ENCODE measurements around the gene ZNF644. TPM values are rescaled to one million over a fixed set of nuclear protein-coding genes. Genes with fewer than 3 reads are reported as not detected.

Gene ZNF644
- total and polyA plus RNA-seq, 3 experiments from 2014 or later: 49.4 to 50.7 (median 49.7) TPM

DNA sequence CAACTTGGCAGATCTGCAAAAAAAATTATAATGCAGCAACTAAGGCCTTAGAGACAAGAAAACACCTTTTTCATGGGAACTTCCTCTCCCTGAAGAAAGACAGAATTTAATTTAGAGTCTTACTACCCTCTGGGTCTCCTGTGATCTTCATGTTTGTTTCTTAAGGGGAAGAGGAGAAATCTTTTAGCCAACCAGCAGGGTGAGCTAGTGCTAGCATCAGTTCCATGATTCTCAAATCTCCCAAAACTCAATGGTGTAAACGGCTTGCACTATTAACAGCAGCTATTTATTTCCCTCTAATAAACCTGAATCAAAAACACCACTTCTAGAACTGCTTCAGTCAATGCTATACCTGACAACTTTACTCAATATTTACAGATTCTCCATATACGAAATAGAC lies 3.8 kb downstream of the ZNF644 start:
- no peaks in the 10 kb centered on the region for H3K9me3 Mint-ChIP-seq
- peaks cover 0 to 39% (median 2%) of the 10 kb centered on the region in 3 donors for H3K36me3 Mint-ChIP-seq
- Histone ChIP-seq H3K9me3 (ENCODE audit: low read length) (no peaks in the 10 kb centered on the region), H3K27ac (ENCODE audit: low read depth, low read length) (no peak overlapping the region), H3K27me3 (ENCODE audit: insufficient read depth, low read length, poor library complexity, severe bottlenecking) (no peaks in the 10 kb centered on the region), H3K4me1 (ENCODE audit: insufficient read depth, low read length) (peaks cover 68% of the 10 kb centered on the region), H3K36me3 (ENCODE audit: insufficient read depth, low read length) (no peaks in the 10 kb centered on the region), H3K4me3 (ENCODE audit: low read length) (no peak overlapping the region)
- ChIA-PET POLR2A (interaction anchor here (0.7 kb wide), 1 partner anchor 28 kb away, joined by 3 read pairs; no protein-coding TSS in a partner anchor), CTCF (interaction anchor here (1.0 to 1.4 kb wide), 4 partner anchors 11 to 149 kb away, joined by 3 to 4 read pairs (median 3); no protein-coding TSS in a partner anchor)
- peak overlapping the region in 7 of 8 donors; percentile 16 to 82 (median 44) for H3K27ac Mint-ChIP-seq
- peak overlapping the region; percentile 32 to 60 (median 42) for H3K4me3 Mint-ChIP-seq
- H3K27me3 Mint-ChIP-seq: no peaks in the 10 kb centered on the region
- peaks cover 73 to 88% (median 87%) of the 10 kb centered on the region in 3 donors for H3K4me1 Mint-ChIP-seq
- DNase-seq: no peak

GRCh38 chr1:91015794-91016550 lies 5.9 kb downstream of the ZNF644 start:
- H3K27ac ChIP-seq (ENCODE audit: low read depth, low read length): no peak overlapping the region
- no peaks in the 10 kb centered on the region for H3K36me3 ChIP-seq (ENCODE audit: insufficient read depth, low read length)
- DNase-seq: no peak
- Mint-ChIP-seq H3K36me3 (peaks cover 0 to 31% (median 2%) of the 10 kb centered on the region in 3 donors), H3K9me3 (no peaks in the 10 kb centered on the region), H3K27me3 (no peaks in the 10 kb centered on the region), H3K4me3 (peak overlapping the region in 3 of 7 donors; percentile 46 to 54 (median 49)), H3K27ac (peak overlapping the region in 2 of 8 donors; percentile 1 to 26), H3K4me1 (peaks cover 79 to 94% (median 94%) of the 10 kb centered on the region in 3 donors)
- H3K4me3 ChIP-seq (ENCODE audit: low read length): no peak overlapping the region
- no peaks in the 10 kb centered on the region for H3K27me3 ChIP-seq (ENCODE audit: insufficient read depth, low read length, poor library complexity, severe bottlenecking)
- peaks cover 72% of the 10 kb centered on the region for H3K4me1 ChIP-seq (ENCODE audit: insufficient read depth, low read length)
- H3K9me3 ChIP-seq (ENCODE audit: low read length): no peaks in the 10 kb centered on the region
- CTCF ChIA-PET: no interaction called here
- POLR2A ChIA-PET: no interaction called here

- Histone ChIP-seq H3K27me3 (ENCODE audit: insufficient read depth, low read length, poor library complexity, severe bottlenecking) (no peaks in the 10 kb centered on the region), H3K4me3 (ENCODE audit: low read length) (no peak overlapping the region), H3K36me3 (ENCODE audit: insufficient read depth, low read length) (no peaks in the 10 kb centered on the region), H3K4me1 (ENCODE audit: insufficient read depth, low read length) (peaks cover 68% of the 10 kb centered on the region), H3K9me3 (ENCODE audit: low read length) (no peaks in the 10 kb centered on the region), H3K27ac (ENCODE audit: low read depth, low read length) (no peak overlapping the region)
- ChIA-PET CTCF (no interaction called here), POLR2A (no interaction called here)
- H3K36me3 Mint-ChIP-seq: peaks cover 0 to 27% (median 2%) of the 10 kb centered on the region in 3 donors
- no peaks in the 10 kb centered on the region for H3K9me3 Mint-ChIP-seq
- H3K27me3 Mint-ChIP-seq: no peaks in the 10 kb centered on the region
- DNase-seq: no peak
- peak overlapping the region in 3 of 7 donors; percentile 16 to 25 (median 17) for H3K4me3 Mint-ChIP-seq
- H3K27ac Mint-ChIP-seq: peak overlapping the region in 2 of 8 donors; percentile 1 to 47
- H3K4me1 Mint-ChIP-seq: peaks cover 79 to 94% (median 94%) of the 10 kb centered on the region in 3 donors
Measured at GRCh38 chr1:91015358-91015780, 6.5 kb downstream of the ZNF644 start.

GRCh38 chr1:91014475-91014874 lies 7.4 kb downstream of the ZNF644 start:
- H3K36me3 ChIP-seq (ENCODE audit: insufficient read depth, low read length): no peaks in the 10 kb centered on the region
- Mint-ChIP-seq H3K4me1 (peaks cover 79 to 94% (median 93%) of the 10 kb centered on the region in 3 donors), H3K4me3 (peak overlapping the region in 1 of 7 donors; percentile 1)

GRCh38 chr1:91013302-91013701 lies 8.5 kb downstream of the ZNF644 start:
- no peak overlapping the region for H3K4me3 ChIP-seq (ENCODE audit: low read length)
- H3K27ac Mint-ChIP-seq: peak overlapping the region in 2 of 8 donors; percentile 1 to 24
- no peak for DNase-seq
- no peaks in the 10 kb centered on the region for H3K27me3 ChIP-seq (ENCODE audit: insufficient read depth, low read length, poor library complexity, severe bottlenecking)
- peaks cover 74 to 94% (median 92%) of the 10 kb centered on the region in 3 donors for H3K4me1 Mint-ChIP-seq
- H3K27ac ChIP-seq (ENCODE audit: low read depth, low read length): no peak overlapping the region
- no peaks in the 10 kb centered on the region for H3K36me3 ChIP-seq (ENCODE audit: insufficient read depth, low read length)
- H3K4me1 ChIP-seq (ENCODE audit: insufficient read depth, low read length): peaks cover 64% of the 10 kb centered on the region
- peaks cover 0 to 17% (median 2%) of the 10 kb centered on the region in 3 donors for H3K36me3 Mint-ChIP-seq
- H3K9me3 ChIP-seq (ENCODE audit: low read length): no peaks in the 10 kb centered on the region
- ChIA-PET POLR2A (no interaction called here), CTCF (no interaction called here)
- H3K9me3 Mint-ChIP-seq: no peaks in the 10 kb centered on the region
- no peaks in the 10 kb centered on the region for H3K27me3 Mint-ChIP-seq
- H3K4me3 Mint-ChIP-seq: peak overlapping the region in 2 of 7 donors; percentile 10 to 17

More at GRCh38 chr1:91014475-91014874, 7.4 kb downstream of the ZNF644 start:
- H3K27me3 Mint-ChIP-seq: no peaks in the 10 kb centered on the region
- no peaks in the 10 kb centered on the region for H3K9me3 Mint-ChIP-seq
- CTCF ChIA-PET: no interaction called here
- peaks cover 0 to 22% (median 2%) of the 10 kb centered on the region in 3 donors for H3K36me3 Mint-ChIP-seq
- POLR2A ChIA-PET: no interaction called here
- Histone ChIP-seq H3K27me3 (ENCODE audit: insufficient read depth, low read length, poor library complexity, severe bottlenecking) (no peaks in the 10 kb centered on the region), H3K4me3 (ENCODE audit: low read length) (no peak overlapping the region), H3K4me1 (ENCODE audit: insufficient read depth, low read length) (peaks cover 66% of the 10 kb centered on the region), H3K9me3 (ENCODE audit: low read length) (no peaks in the 10 kb centered on the region), H3K27ac (ENCODE audit: low read depth, low read length) (no peak overlapping the region)
- no peak for DNase-seq
- peak overlapping the region in 1 of 8 donors; percentile 61 for H3K27ac Mint-ChIP-seq

DNA sequence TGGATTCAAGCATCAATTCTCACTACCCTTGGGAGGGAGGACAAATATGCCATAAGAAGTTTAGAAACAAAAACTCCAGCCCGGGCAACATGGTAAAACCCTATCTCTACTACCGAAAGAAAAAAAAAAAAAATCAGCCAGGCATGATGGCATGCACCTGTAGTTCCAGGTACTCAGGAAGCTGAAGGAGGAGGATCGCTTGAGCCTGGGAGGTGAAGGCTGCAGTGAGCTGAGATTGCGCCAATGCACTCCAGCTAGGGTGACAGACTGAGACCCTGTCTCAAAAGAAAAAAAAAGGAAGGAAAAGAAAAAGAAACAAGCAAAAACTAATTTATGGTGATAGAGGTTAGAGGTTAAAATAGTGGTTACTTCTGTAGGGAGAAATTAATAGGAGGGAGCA lies 9.6 kb downstream of the ZNF644 start:
- no peaks in the 10 kb centered on the region for H3K9me3 Mint-ChIP-seq
- Histone ChIP-seq H3K27me3 (ENCODE audit: insufficient read depth, low read length, poor library complexity, severe bottlenecking) (no peaks in the 10 kb centered on the region), H3K36me3 (ENCODE audit: insufficient read depth, low read length) (no peaks in the 10 kb centered on the region), H3K9me3 (ENCODE audit: low read length) (no peaks in the 10 kb centered on the region), H3K4me1 (ENCODE audit: insufficient read depth, low read length) (peaks cover 57% of the 10 kb centered on the region), H3K27ac (ENCODE audit: low read depth, low read length) (no peak overlapping the region), H3K4me3 (ENCODE audit: low read length) (no peak overlapping the region)
- peak overlapping the region in 1 of 8 donors; percentile 3 for H3K27ac Mint-ChIP-seq
- H3K4me3 Mint-ChIP-seq: peak overlapping the region in 4 of 7 donors; percentile 4 to 65 (median 31)
- H3K36me3 Mint-ChIP-seq: peaks cover 0 to 19% (median 7%) of the 10 kb centered on the region in 3 donors
- no peaks in the 10 kb centered on the region for H3K27me3 Mint-ChIP-seq
- no peak for DNase-seq
- ChIA-PET CTCF (no interaction called here), POLR2A (no interaction called here)
- H3K4me1 Mint-ChIP-seq: peaks cover 75 to 94% (median 92%) of the 10 kb centered on the region in 3 donors

- Mint-ChIP-seq H3K36me3 (peaks cover 0 to 19% (median 7%) of the 10 kb centered on the region in 3 donors), H3K9me3 (no peaks in the 10 kb centered on the region), H3K27ac (no peak overlapping the region), H3K4me1 (peaks cover 74 to 95% (median 90%) of the 10 kb centered on the region in 3 donors), H3K27me3 (no peaks in the 10 kb centered on the region), H3K4me3 (peak overlapping the region in 1 of 7 donors; percentile 17)
- Histone ChIP-seq H3K36me3 (ENCODE audit: insufficient read depth, low read length) (no peaks in the 10 kb centered on the region), H3K27ac (ENCODE audit: low read depth, low read length) (no peak overlapping the region), H3K27me3 (ENCODE audit: insufficient read depth, low read length, poor library complexity, severe bottlenecking) (no peaks in the 10 kb centered on the region), H3K4me1 (ENCODE audit: insufficient read depth, low read length) (peaks cover 56% of the 10 kb centered on the region), H3K4me3 (ENCODE audit: low read length) (no peak overlapping the region), H3K9me3 (ENCODE audit: low read length) (no peaks in the 10 kb centered on the region)
- CTCF ChIA-PET: no interaction called here
- POLR2A ChIA-PET: no interaction called here
- DNase-seq: no peak
Measured at GRCh38 chr1:91011726-91012125, 10.1 kb downstream of the ZNF644 start.

GRCh38 chr1:91007827-91008226 lies 14.0 kb downstream of the ZNF644 start:
- H3K36me3 Mint-ChIP-seq: peaks cover 5 to 14% (median 9%) of the 10 kb centered on the region in 3 donors

More at GRCh38 chr1:91007827-91008226, 14.0 kb downstream of the ZNF644 start:
- ChIA-PET POLR2A (no interaction called here), CTCF (interaction anchor here (1.5 kb wide), 1 partner anchor 10 kb away, joined by 4 read pairs; no protein-coding TSS in a partner anchor)
- H3K9me3 Mint-ChIP-seq: peaks cover 0 to 3% (median 0%) of the 10 kb centered on the region in 5 donors
- H3K9me3 ChIP-seq (ENCODE audit: low read length): no peaks in the 10 kb centered on the region
- DNase-seq: no peak
- peak overlapping the region in 1 of 7 donors; percentile 35 for H3K4me3 Mint-ChIP-seq
- peaks cover 54% of the 10 kb centered on the region for H3K4me1 ChIP-seq (ENCODE audit: insufficient read depth, low read length)
- no peak overlapping the region for H3K27ac Mint-ChIP-seq
- no peaks in the 10 kb centered on the region for H3K27me3 ChIP-seq (ENCODE audit: insufficient read depth, low read length, poor library complexity, severe bottlenecking)
- H3K4me3 ChIP-seq (ENCODE audit: low read length): no peak overlapping the region
- no peaks in the 10 kb centered on the region for H3K27me3 Mint-ChIP-seq
- no peaks in the 10 kb centered on the region for H3K36me3 ChIP-seq (ENCODE audit: insufficient read depth, low read length)
- no peak overlapping the region for H3K27ac ChIP-seq (ENCODE audit: low read depth, low read length)
- H3K4me1 Mint-ChIP-seq: peaks cover 76 to 92% (median 86%) of the 10 kb centered on the region in 3 donors
